Measurements from ENCODE around the gene PAM.

PAM gene

GRCh38 chr5:102863764-102864560, 108.9 kb downstream of the PAM start:
- no peak for DNase-seq

- no peak for DNase-seq
These were observed 110.0 kb downstream of the PAM start for GRCh38 chr5:102865171-102865509.

- DNase-seq = peak in 1 of 2 experiments; percentile 9
These were observed 110.6 kb downstream of the PAM start for GRCh38 chr5:102865510-102866236.

GRCh38 chr5:102866237-102866600, 111.1 kb downstream of the PAM start:
- peak in 1 of 2 experiments; percentile 15 for DNase-seq

- no peak for DNase-seq
These were observed 113.0 kb downstream of the PAM start for GRCh38 chr5:102867992-102868662.

GRCh38 chr5:102869230-102869629, 114.1 kb downstream of the PAM start:
- no peak for DNase-seq

GRCh38 chr5:102873379-102873932, 118.4 kb downstream of the PAM start:
- no peak for DNase-seq

GRCh38 chr5:102874054-102874453, 118.9 kb downstream of the PAM start:
- no peak for DNase-seq

- no peak for DNase-seq
These were observed 120.6 kb downstream of the PAM start for GRCh38 chr5:102875721-102876123.

GRCh38 chr5:102876610-102877009, 121.5 kb downstream of the PAM start:
- DNase-seq = no peak

GRCh38 chr5:102879741-102880140, 124.6 kb downstream of the PAM start:
- no peak for DNase-seq

- no peak for DNase-seq
These were observed 131.5 kb downstream of the PAM start for GRCh38 chr5:102886586-102886985.

GRCh38 chr5:102888483-102888882, 133.4 kb downstream of the PAM start:
- no peak for DNase-seq

- DNase-seq = no peak
These were observed 133.9 kb downstream of the PAM start for GRCh38 chr5:102889033-102889432.

GRCh38 chr5:102890133-102890532, 135.0 kb downstream of the PAM start:
- no peak for DNase-seq

GRCh38 chr5:102891175-102891574, 136.1 kb downstream of the PAM start:
- DNase-seq = no peak

- DNase-seq = no peak
These were observed 138.8 kb downstream of the PAM start for GRCh38 chr5:102893942-102894341.

GRCh38 chr5:102895234-102895633, 140.1 kb downstream of the PAM start:
- no peak for DNase-seq

GRCh38 chr5:102895976-102896375, 140.9 kb downstream of the PAM start:
- DNase-seq = no peak

- no peak for DNase-seq
These were observed 146.5 kb downstream of the PAM start for GRCh38 chr5:102901424-102902134.

- no peak for DNase-seq
These were observed 147.0 kb downstream of the PAM start for GRCh38 chr5:102902135-102902448.

- DNase-seq = no peak
These were observed 147.5 kb downstream of the PAM start for GRCh38 chr5:102902647-102903046.
